ENCODE measurements around the gene XIST. TPM values are rescaled to one million over a fixed set of nuclear protein-coding genes. Genes with fewer than 3 reads are reported as not detected.
"Not testable (repeated sequence)": the region's sequence is repeated elsewhere in the genome, so short reads cannot be mapped to it uniquely, and the experiment has no call there.

The XIST gene
- total and polyA plus RNA-seq, 2 experiments from 2014 or later = not detected

GRCh38 chrX:73817393-73818199 lies 34.9 kb downstream of the XIST start:
- no peak for DNase-seq (ENCODE audit: low read depth in 1 of 2, low spot score in 1 of 2)
- H3K27me3 ChIP-seq = no peaks in the 10 kb centered on the region
- H3K4me1 ChIP-seq (ENCODE audit: low read depth) = no peaks in the 10 kb centered on the region
- no peak overlapping the region for H3K27ac ChIP-seq
- TF ChIP-seq, protein P1, sequence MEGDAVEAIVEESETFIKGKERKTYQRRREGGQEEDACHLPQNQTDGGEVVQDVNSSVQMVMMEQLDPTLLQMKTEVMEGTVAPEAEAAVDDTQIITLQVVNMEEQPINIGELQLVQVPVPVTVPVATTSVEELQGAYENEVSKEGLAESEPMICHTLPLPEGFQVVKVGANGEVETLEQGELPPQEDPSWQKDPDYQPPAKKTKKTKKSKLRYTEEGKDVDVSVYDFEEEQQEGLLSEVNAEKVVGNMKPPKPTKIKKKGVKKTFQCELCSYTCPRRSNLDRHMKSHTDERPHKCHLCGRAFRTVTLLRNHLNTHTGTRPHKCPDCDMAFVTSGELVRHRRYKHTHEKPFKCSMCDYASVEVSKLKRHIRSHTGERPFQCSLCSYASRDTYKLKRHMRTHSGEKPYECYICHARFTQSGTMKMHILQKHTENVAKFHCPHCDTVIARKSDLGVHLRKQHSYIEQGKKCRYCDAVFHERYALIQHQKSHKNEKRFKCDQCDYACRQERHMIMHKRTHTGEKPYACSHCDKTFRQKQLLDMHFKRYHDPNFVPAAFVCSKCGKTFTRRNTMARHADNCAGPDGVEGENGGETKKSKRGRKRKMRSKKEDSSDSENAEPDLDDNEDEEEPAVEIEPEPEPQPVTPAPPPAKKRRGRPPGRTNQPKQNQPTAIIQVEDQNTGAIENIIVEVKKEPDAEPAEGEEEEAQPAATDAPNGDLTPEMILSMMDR (IDR thresholded peaks at IDR 0.05; ENCODE audit: low read depth, low read length) = no peak
- no peaks in the 10 kb centered on the region for H3K36me3 ChIP-seq
- no peaks in the 10 kb centered on the region for H3K9me3 ChIP-seq (ENCODE audit: low read depth)
- H3K4me3 ChIP-seq = no peak overlapping the region

GRCh38 chrX:73812256-73812655 lies 40.3 kb downstream of the XIST start:
- Histone ChIP-seq H3K27me3 (no peaks in the 10 kb centered on the region), H3K27ac (no peak overlapping the region), H3K4me1 (ENCODE audit: low read depth) (no peaks in the 10 kb centered on the region), H3K9me3 (ENCODE audit: low read depth) (no peaks in the 10 kb centered on the region), H3K4me3 (no peak overlapping the region), H3K36me3 (no peaks in the 10 kb centered on the region)
- no peak for DNase-seq (ENCODE audit: low read depth in 1 of 2, low spot score in 1 of 2)
- TF ChIP-seq, protein P1 (IDR thresholded peaks at IDR 0.05; ENCODE audit: low read depth, low read length) = no peak

DNA sequence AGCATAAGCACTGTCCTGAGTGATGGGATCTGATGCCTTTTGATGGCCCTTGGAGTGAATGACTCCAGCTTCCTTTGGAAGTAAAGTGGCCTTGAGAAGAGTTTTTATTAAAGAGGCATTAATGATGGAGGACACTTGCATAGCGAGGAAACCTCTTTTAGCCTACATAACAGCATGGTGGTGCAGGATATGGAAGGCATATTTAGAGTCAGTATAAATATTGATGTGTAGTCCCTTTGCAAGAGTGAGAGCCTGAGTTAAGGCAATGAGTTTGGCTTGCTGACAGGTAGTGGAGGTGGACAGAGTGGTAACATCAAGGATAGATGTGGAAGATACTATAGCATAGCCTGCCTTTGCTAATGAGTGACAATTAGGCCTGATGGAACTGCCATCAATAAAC lies 48.4 kb downstream of the XIST start:
- not testable (repeated sequence) for H3K9me3 ChIP-seq (ENCODE audit: low read depth); H3K27me3 ChIP-seq; H3K36me3 ChIP-seq; H3K4me3 ChIP-seq; H3K4me1 ChIP-seq (ENCODE audit: low read depth); DNase-seq (ENCODE audit: low read depth in 1 of 2, low spot score in 1 of 2); H3K27ac ChIP-seq

- DNase-seq (ENCODE audit: low read depth in 1 of 2, low spot score in 1 of 2) = no peak
- Histone ChIP-seq H3K4me3 (no peak overlapping the region), H3K27me3 (no peaks in the 10 kb centered on the region), H3K27ac (no peak overlapping the region), H3K36me3 (no peaks in the 10 kb centered on the region), H3K9me3 (ENCODE audit: low read depth) (no peaks in the 10 kb centered on the region), H3K4me1 (ENCODE audit: low read depth) (no peaks in the 10 kb centered on the region)
- TF ChIP-seq, protein P1 (IDR thresholded peaks at IDR 0.05; ENCODE audit: low read depth, low read length) = no peak
These were observed 52.6 kb downstream of the XIST start for GRCh38 chrX:73799888-73800287.

- not testable (repeated sequence) for H3K9me3 ChIP-seq (ENCODE audit: low read depth); H3K36me3 ChIP-seq; H3K27me3 ChIP-seq; H3K27ac ChIP-seq; H3K4me1 ChIP-seq (ENCODE audit: low read depth); H3K4me3 ChIP-seq; DNase-seq (ENCODE audit: low read depth in 1 of 2, low spot score in 1 of 2)
These were observed 60.0 kb downstream of the XIST start for GRCh38 chrX:73792511-73792910.

- DNase-seq (ENCODE audit: low read depth in 1 of 2, low spot score in 1 of 2) = no peak
- Histone ChIP-seq H3K36me3 (no peaks in the 10 kb centered on the region), H3K4me1 (ENCODE audit: low read depth) (no peaks in the 10 kb centered on the region), H3K9me3 (ENCODE audit: low read depth) (no peaks in the 10 kb centered on the region), H3K27me3 (no peaks in the 10 kb centered on the region), H3K27ac (no peak overlapping the region), H3K4me3 (no peak overlapping the region)
- TF ChIP-seq, protein P1 (IDR thresholded peaks at IDR 0.05; ENCODE audit: low read depth, low read length) = no peak
These were observed 67.0 kb downstream of the XIST start for GRCh38 chrX:73785493-73785892.
